Astrocyte of the spinal cord (primary cell): ENCODE results near the gene SSBP2.
"Not testable (repeated sequence)": the region's sequence is repeated elsewhere in the genome, so short reads cannot be mapped to it uniquely, and the experiment has no call there.

Experiments used
- DNase-seq: peaks from one replicate; pipeline ENCODE4 v3.0.0; 2011; ENCODE audit warnings: low read depth, low spot score
- H3K4me3 ChIP-seq: 2 replicates; pipeline ENCODE4 v1.5.1; 2011; ENCODE audit warnings: low read depth, mild to moderate bottlenecking, low read length, moderate library complexity
- CTCF ChIP-seq: IDR thresholded peaks from 2 replicates; pipeline ENCODE4 v1.5.1; 2012; ENCODE audit warnings: low read depth, mild to moderate bottlenecking, low read length, inconsistent platforms
- in situ Hi-C: cut with HindIII; loops from 2 replicates; pipeline ENCODE4 v1.10.0; 2017; ENCODE audit warnings: low sequenced_read_pairs

The SSBP2 gene

GRCh38 chr5:81609810-81610375 is 141.0 kb downstream of the SSBP2 start:
- no peak for TF ChIP-seq CTCF
- H3K4me3 ChIP-seq, result no peak overlapping the region
- in situ Hi-C loops, result no loop called here
- DNase-seq, result no peak

DNA sequence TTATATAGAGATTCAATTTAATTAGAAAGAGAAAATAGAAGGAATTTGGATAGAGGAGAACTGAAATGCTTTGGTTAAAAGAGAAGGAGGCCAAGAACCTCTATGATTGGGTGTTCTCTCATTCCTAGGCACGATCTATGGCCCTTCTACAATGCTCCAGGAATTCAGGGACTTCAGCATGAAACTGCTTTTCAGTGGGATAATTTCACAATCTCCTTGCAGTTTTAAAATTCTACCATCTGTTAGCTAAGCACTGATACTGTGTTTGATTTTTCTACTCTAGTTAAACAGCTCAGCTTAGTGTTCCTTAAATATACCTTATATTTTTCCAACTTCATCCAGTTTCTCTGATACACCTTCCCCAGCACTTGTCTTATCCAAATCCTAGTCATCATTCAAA is 141.9 kb downstream of the SSBP2 start:
- in situ Hi-C loops, result no loop called here
- DNase-seq, result no peak
- TF ChIP-seq CTCF, result no peak
- H3K4me3 ChIP-seq, result no peak overlapping the region

GRCh38 chr5:81607693-81608092 is 143.2 kb downstream of the SSBP2 start:
- TF ChIP-seq CTCF, result no peak
- no peak overlapping the region for H3K4me3 ChIP-seq
- DNase-seq, result no peak
- in situ Hi-C loops, result no loop called here

GRCh38 chr5:81606150-81606549 is 144.7 kb downstream of the SSBP2 start:
- TF ChIP-seq CTCF, result no peak
- no peak overlapping the region for H3K4me3 ChIP-seq
- in situ Hi-C loops, result no loop called here
- DNase-seq, result no peak

- DNase-seq, result no peak
- H3K4me3 ChIP-seq, result no peak overlapping the region
- in situ Hi-C loops, result no loop called here
- no peak for TF ChIP-seq CTCF
Measured at GRCh38 chr5:81605299-81605698, 145.6 kb downstream of the SSBP2 start.

DNA sequence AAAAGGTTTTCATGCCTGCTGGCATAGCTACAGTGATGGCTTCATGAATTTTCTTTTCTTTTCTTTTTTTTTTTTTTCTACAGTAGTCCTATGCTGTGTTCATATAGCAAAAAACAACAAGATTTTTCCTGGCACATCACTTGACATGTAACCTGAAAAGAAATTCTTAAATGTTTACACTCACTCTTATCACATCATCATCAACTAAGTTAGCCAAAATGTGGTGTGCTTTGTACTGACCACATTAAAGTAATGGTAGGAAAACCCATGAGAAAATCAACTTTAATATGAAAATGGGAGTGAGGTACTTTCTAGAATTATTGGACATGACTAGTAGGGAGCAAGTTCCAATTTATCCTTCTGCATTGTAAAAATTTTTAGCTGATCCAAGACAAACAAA is 146.7 kb downstream of the SSBP2 start:
- in situ Hi-C loops, result no loop called here
- TF ChIP-seq CTCF, result no peak
- no peak for DNase-seq
- no peak overlapping the region for H3K4me3 ChIP-seq

DNA sequence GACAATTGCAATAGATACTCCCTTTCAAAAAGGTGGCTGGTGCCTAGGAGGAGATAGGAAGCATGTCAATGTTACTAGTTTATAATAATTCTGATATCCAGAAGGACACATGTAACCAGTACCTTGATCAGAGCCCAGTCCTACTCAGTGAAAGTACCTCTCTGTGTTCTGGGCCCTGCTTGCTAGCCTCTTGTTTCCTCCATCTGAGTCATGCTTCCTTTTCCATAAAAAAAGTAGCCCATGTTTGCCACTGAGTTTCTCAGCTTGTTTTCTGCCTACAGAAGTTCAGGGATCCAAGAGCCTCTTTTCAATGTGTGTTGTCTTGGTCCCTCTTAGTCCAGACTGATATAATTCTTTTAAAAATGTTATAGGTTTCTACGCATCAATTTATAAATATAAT is 149.0 kb downstream of the SSBP2 start:
- in situ Hi-C loops, result no loop called here
- peak; percentile 22 for DNase-seq
- no peak for TF ChIP-seq CTCF
- H3K4me3 ChIP-seq, result no peak overlapping the region

- H3K4me3 ChIP-seq, in situ Hi-C loops, DNase-seq: not testable (repeated sequence)
Measured at GRCh38 chr5:81592085-81592484, 158.8 kb downstream of the SSBP2 start.
